HS-5 (cell line): ENCODE data around the gene MGA.

Source experiments
- DNase-seq: peaks from one replicate; pipeline ENCODE4 v3.0.0-alpha.2; 2012; ENCODE audit warnings: low read depth

The MGA gene

GRCh38 chr15:41806291-41807181 is 146.3 kb downstream of the MGA start:
- no peak for DNase-seq

DNA sequence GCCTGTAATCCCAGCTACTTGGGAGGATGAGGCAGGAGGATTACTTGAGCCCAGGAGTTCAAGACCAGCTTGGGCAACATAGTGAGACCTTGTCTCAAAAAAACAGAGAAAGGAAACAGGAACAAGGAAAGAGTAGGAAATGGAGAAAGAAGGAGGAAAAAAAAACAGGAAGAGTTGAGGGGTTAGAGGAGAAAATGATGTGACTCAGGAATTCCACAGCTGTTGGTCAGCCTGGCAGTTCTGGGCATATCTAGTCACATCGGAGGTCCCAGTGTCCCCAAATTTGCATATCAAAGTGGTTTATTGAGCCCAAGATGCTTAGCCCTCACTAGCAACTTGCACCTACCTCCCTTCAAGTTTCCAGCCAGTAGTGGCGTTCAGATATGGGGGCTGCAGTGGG is 148.9 kb downstream of the MGA start:
- no peak for DNase-seq

DNA sequence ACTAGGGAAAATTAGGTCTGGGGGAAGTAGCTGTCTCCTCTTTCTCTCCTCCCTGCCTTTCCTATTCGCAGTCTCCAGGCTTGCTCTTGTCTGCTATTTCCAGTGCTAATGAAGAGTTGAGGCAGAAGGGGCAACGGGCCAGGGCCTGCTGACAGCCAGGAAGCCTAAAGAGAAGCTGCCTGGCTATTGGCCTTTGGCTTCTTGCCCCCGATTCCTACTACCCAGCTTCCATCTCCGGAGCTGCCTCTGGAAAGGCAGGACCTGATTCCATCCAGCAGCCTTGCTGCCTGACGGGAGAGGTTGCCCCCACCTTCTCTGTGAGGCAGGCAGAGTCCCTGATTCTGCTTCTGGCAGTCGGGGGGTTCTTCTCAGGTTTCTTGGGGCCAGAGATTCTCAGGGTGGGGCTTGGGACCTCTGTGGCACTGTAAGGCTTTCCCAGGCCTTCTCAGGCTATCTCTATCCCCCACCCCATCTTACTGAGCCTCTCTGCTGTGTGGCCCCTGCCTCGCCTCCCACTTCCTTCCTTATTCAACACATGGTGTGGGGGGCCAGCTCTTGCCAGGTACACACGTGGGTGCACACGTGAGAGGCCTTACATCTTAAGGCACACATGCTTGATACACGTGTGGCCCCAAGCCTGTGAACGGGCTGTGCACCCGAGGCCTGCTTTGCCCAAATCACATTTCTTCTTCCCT is 149.5 kb downstream of the MGA start:
- no peak for DNase-seq

DNA sequence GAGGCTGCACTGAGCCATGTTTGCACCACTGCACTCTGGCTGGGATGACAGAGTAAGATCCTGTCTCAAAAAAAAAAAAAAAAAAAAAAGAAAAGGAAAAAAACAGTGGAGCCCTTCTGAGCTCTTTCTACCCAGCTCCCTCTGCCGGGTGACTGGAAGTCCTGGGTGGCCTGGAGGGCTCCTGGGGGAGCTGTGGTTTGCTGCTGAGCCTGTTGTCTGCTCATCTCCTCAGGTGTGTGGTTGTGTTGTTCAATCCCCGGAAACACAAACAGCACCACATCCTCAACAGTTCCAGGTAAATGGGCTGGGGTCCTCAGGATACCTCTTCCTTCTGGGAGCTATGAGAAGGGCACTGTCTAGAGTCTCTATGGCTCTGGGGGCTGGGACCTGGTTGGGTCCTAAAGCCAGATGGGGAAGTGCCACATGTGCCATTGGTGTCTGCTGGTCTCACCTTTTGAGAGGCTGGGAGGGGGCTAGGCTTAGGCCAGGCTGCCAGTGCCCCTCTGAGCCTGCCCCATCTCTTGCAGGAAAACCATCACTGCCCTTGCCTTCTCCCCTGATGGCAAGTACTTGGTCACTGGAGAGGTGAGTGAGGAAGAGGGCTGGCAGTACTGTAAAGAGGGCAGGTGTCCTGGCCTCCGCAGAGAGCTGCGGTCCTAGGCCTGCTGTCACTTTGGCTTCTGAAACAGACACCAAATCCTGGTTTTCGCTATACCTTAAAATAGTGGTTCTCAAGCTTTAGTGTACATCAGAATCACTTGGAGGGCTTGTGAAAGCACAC is 150.6 kb downstream of the MGA start:
- DNase-seq: no peak

- no peak for DNase-seq
These were observed 151.4 kb downstream of the MGA start for GRCh38 chr15:41811432-41812195.

GRCh38 chr15:41812820-41813375 is 152.7 kb downstream of the MGA start:
- DNase-seq: no peak

- DNase-seq: no peak
These were observed 153.2 kb downstream of the MGA start for GRCh38 chr15:41813426-41813825.

DNA sequence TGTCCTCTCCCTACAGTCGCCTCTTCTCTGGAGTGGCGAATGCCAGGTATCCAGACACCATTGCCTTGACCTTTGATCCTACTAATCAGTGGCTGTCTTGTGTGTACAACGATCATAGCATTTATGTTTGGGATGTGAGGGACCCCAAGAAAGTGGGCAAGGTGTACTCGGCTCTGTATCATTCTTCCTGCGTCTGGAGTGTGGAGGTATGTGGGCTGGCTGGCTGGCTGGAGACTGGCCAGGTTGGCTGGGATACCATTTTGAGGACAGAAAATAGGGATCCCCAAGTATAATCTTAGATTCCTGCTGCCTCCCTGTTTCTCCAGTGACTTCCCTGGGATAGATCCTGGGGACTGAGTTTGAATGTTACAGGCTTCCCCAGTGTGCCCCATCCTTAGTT is 154.3 kb downstream of the MGA start:
- DNase-seq: no peak

GRCh38 chr15:41816788-41817187 is 156.6 kb downstream of the MGA start:
- DNase-seq: no peak

DNA sequence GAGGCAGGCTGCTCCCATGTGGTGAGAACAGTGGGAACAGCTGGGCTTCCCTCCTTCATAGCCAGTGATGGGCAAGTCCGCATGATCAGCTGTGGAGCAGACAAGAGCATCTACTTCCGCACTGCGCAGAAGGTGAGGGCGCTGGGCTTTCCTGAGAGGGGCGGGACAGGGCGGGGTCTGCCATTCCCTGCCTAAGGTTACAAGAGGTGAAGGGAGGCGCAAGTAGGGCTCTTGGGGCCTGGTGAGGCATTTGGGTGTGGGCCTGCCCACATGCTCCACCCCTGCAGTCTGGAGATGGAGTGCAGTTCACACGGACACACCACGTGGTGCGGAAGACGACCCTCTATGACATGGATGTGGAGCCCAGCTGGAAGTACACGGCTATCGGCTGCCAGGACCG is 157.1 kb downstream of the MGA start:
- DNase-seq: no peak

DNA sequence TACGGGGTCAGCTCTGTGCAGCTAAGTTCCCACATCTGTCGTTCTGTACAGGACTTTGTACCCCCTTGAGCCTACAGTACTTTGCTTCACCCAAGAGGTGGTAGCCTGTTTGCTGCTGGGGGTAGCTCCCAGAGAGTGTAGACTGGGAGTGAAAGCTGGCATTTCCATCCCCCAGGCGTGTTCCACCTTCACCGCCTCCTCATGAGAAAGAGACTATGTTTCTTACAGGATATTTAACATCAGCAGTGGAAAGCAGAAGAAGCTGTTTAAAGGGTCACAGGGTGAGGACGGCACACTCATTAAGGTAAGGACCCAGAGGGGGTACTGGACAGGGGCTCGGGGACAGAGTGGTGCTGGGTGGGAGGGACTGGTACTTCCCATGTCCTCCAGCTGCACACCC is 157.6 kb downstream of the MGA start:
- DNase-seq: no peak

DNA sequence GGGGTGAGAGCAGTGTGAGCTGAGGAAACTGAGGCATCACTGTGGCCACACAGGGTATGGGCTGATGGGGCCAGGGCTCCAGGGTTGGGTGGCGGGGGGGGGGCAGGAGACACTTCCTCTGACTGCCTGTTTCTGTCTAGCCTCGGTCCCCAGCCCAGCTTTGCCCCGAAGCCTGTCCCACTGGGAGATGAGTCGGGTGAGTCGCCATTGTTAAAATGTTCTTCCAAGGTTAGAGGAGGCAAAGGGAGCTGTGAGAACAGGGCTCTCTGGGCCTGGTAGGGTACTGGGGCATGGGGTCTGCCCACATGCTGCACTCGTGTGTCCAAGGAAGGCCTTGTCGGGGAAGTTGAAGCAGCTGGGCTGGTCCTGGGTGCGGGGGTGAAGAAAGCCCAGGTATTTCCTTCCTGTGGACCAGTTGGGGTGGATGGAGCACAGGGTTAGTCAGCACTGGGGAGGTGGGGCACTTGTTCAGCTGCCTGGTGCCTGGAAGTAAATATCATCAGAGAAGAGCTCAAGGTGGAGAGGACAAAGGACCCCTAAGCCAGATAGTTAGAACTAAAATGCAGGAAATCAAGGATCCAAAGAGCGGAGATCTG is 159.3 kb downstream of the MGA start:
- no peak for DNase-seq

DNA sequence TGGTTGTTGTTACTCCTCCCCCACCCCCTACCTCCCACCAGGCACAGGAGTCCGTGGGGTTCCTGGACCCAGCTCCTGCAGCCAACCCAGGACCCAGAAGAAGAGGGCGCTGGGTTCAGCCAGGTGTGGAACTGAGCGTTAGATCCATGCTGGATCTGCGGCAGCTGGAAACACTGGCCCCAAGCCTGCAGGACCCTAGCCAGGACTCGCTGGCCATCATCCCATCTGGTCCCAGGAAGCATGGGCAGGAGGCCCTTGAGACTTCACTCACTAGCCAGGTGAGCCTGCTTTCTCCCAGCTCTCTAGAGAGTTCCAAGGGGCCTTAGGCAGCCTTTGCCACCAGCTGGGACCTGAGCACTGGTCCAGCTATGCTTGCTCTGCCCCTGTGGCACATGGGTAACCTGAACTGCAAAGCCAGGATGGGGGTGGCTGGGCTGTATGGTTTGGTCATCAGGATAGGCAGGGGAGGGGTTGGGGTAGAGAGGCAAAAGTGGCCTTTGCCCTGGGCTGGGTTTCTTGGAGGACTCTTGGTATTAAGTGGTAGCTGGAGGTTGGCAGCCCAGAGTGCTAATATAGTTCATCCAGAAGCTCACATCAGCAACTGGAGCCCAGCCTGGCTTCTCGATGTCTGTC is 160.7 kb downstream of the MGA start:
- no peak for DNase-seq

- DNase-seq: no peak
These were observed 161.6 kb downstream of the MGA start for GRCh38 chr15:41821831-41822230.

DNA sequence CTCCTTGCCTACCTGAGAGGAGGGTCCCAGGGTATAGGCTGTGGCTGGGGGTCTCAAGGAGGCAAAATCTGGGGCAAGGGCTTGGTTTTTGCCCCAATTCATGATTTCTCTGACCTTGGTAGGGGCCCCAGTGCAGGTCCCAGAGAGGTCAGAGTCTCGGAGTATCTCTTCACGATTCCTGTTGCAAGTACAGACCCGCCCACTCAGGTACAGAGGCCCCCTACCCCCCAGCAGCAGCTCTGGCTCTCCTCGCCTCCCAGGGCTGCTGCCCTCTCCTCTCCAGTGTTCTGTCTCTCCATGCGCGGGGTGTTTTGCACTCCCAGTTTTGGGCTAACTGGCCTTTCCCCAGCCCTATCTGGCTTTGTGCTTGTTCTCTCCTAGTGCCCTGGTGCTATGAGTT is 162.3 kb downstream of the MGA start:
- DNase-seq: no peak
